ENCODE data around the gene DNAJA3. TPM values are rescaled to one million over a fixed set of nuclear protein-coding genes. Genes with fewer than 3 reads are reported as not detected.

The DNAJA3 gene
- total and polyA plus RNA-seq, 2 donors (not counting 3 experiments of a cell fraction or from before 2014, with no cell fraction given), result 33.4 to 45.4 TPM

- ChIA-PET POLR2A (no interaction called here), CTCF (interaction anchor here (1.2 to 1.9 kb wide), 2 partner anchors 17 to 92 kb away, joined by 3 to 8 read pairs; no protein-coding TSS in a partner anchor)
- dilution Hi-C loops (cut with MboI; ENCODE audit: extremely low pct_ligation_motif_present, low sequenced_read_pairs) (no loop called here), intact Hi-C loops (cut with micrococcal nuclease) (no loop called here)
- no peak overlapping the region for H3K27ac ChIP-seq (ENCODE audit: insufficient read depth, low read depth, low read length)
- no peak overlapping the region for H2AFZ ChIP-seq (ENCODE audit: low read depth, low read length)
- H3K9ac ChIP-seq (replicated peaks; ENCODE audit: extremely low read depth, insufficient read depth, low read length), result no peak overlapping the region
- TF ChIP-seq FOS (IDR thresholded peaks at IDR 0.05; ENCODE audit: borderline replicate concordance, insufficient read depth, low read length), result no peak
- TF ChIP-seq POLR2AphosphoS5 (IDR thresholded peaks at IDR 0.05; ENCODE audit: insufficient read depth, low read depth, low read length), result no peak
- TF ChIP-seq, protein P1, sequence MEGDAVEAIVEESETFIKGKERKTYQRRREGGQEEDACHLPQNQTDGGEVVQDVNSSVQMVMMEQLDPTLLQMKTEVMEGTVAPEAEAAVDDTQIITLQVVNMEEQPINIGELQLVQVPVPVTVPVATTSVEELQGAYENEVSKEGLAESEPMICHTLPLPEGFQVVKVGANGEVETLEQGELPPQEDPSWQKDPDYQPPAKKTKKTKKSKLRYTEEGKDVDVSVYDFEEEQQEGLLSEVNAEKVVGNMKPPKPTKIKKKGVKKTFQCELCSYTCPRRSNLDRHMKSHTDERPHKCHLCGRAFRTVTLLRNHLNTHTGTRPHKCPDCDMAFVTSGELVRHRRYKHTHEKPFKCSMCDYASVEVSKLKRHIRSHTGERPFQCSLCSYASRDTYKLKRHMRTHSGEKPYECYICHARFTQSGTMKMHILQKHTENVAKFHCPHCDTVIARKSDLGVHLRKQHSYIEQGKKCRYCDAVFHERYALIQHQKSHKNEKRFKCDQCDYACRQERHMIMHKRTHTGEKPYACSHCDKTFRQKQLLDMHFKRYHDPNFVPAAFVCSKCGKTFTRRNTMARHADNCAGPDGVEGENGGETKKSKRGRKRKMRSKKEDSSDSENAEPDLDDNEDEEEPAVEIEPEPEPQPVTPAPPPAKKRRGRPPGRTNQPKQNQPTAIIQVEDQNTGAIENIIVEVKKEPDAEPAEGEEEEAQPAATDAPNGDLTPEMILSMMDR (IDR thresholded peaks at IDR 0.05; ENCODE audit: extremely low read depth in 1 of 2, insufficient read depth in 1 of 2, low read depth in 1 of 2, low read length in 2 of 2), result no peak
- no peak for TF ChIP-seq GATA2 (IDR thresholded peaks at IDR 0.05; ENCODE audit: insufficient read depth, insufficient read length, low read depth, low read length)
- TF ChIP-seq MYC (IDR thresholded peaks at IDR 0.05; ENCODE audit: low read depth, low read length), result no peak
- TF ChIP-seq JUN (IDR thresholded peaks at IDR 0.05; ENCODE audit: borderline replicate concordance, insufficient read depth, insufficient read length, low read depth), result no peak
- TF ChIP-seq EZH2 (IDR thresholded peaks at IDR 0.05; ENCODE audit: borderline replicate concordance, low read depth, low read length, severe bottlenecking), result no peak
- no peak for TF ChIP-seq POLR2A (IDR thresholded peaks at IDR 0.05; ENCODE audit: low read depth, low read length)
- TF ChIP-seq MAX (IDR thresholded peaks at IDR 0.05; ENCODE audit: insufficient read depth, insufficient read length), result no peak
- no TSS peak for BruUV-seq (replicated peaks)
- H3K4me3 ChIP-seq (replicated peaks in 1 of 3; ENCODE audit: insufficient read depth in 1 of 3, low read depth in 1 of 3, low read length in 3 of 3), result no peak overlapping the region
- H3K36me3 ChIP-seq (ENCODE audit: control insufficient read depth in 2 of 2, extremely low read depth in 1 of 2, insufficient read depth in 2 of 2, low read length in 2 of 2), result peaks cover 4 to 7% of the 10 kb centered on the region in 2 experiments
- H3K4me1 ChIP-seq (ENCODE audit: control insufficient read depth, extremely low read depth, insufficient read depth, low read length), result peaks cover 13% of the 10 kb centered on the region
- peaks cover 54% of the 10 kb centered on the region for H3K79me2 ChIP-seq (ENCODE audit: control insufficient read depth, insufficient read depth, low read length)
- no peak overlapping the region for H3K4me2 ChIP-seq (ENCODE audit: insufficient read depth, low read length)
- H3K9me3 ChIP-seq (replicated peaks; ENCODE audit: control insufficient read depth, insufficient read depth, low read length), result no peaks in the 10 kb centered on the region
- H3K9me1 ChIP-seq (replicated peaks; ENCODE audit: control insufficient read depth, extremely low read depth, insufficient read depth, low read length), result no peaks in the 10 kb centered on the region
- no peaks in the 10 kb centered on the region for H4K20me1 ChIP-seq (replicated peaks; ENCODE audit: control insufficient read depth, extremely low read depth, insufficient read depth, low read length)
- FAIRE-seq (peak; percentile 62), DNase-seq (ENCODE audit: low read depth, low spot score) (no peak)
- no peaks in the 10 kb centered on the region for H3K27me3 ChIP-seq (ENCODE audit: control insufficient read depth in 2 of 2, insufficient read depth in 2 of 2, low read length in 2 of 2)
Measured at GRCh38 chr16:4494746-4495490, 69.2 kb downstream of the DNAJA3 start.

Data from endothelial cell of umbilical vein (primary cell).